ENCODE data around the gene SLC7A4. TPM values are rescaled to one million over a fixed set of nuclear protein-coding genes. Genes with fewer than 3 reads are reported as not detected.
A peak's percentile ranks its signal among the peaks of the same experiment; 100 is the strongest.

Gene SLC7A4
- total RNA-seq, 1 donor from 2014 or later = not detected

DNA sequence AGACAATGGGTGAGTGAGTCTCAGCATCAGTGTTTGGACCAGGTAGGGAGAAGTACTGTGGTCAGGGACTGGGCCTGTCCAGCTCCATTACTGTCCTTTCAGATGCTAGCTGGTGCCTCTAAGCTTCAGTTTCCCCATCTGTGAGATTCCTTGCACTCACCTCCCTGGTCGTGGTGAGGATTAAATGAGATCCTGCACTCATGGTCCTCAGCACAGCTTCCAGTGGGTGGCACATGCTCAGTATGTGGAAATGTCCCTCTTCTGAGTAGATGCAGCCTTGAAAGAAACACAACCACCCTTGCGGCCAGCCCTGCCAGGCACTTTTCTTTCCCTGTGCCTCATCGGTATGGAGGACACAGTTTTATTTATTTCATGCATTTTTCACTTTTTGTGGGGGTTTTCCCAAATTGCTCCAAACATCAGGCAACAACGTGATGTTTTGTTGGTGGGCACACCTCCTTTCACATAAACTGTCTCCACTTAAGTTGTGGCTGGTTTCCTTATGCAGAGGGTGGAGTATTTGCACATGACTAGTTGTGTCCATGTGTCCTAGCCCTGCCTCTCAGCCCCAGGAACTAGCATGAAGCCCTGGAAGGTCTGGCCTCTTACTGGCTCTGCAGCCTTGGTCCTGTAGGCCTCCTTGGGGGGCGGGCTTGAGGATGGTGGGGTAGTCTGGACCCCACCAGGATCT is 49.1 kb downstream of the SLC7A4 start:
- H3K4me3 Mint-ChIP-seq (ENCODE audit: unreplicated experiment) = peak overlapping the region; percentile 100
- peaks cover 21% of the 10 kb centered on the region for H3K36me3 Mint-ChIP-seq (ENCODE audit: unreplicated experiment)
- TF ChIP-seq, protein P1, sequence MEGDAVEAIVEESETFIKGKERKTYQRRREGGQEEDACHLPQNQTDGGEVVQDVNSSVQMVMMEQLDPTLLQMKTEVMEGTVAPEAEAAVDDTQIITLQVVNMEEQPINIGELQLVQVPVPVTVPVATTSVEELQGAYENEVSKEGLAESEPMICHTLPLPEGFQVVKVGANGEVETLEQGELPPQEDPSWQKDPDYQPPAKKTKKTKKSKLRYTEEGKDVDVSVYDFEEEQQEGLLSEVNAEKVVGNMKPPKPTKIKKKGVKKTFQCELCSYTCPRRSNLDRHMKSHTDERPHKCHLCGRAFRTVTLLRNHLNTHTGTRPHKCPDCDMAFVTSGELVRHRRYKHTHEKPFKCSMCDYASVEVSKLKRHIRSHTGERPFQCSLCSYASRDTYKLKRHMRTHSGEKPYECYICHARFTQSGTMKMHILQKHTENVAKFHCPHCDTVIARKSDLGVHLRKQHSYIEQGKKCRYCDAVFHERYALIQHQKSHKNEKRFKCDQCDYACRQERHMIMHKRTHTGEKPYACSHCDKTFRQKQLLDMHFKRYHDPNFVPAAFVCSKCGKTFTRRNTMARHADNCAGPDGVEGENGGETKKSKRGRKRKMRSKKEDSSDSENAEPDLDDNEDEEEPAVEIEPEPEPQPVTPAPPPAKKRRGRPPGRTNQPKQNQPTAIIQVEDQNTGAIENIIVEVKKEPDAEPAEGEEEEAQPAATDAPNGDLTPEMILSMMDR (IDR thresholded peaks at IDR 0.05) = no peak
- peak overlapping the region; percentile 92 for H3K27ac Mint-ChIP-seq (ENCODE audit: unreplicated experiment)
- H3K9me3 Mint-ChIP-seq (ENCODE audit: unreplicated experiment) = peaks cover 7% of the 10 kb centered on the region
- no peaks in the 10 kb centered on the region for H3K27me3 Mint-ChIP-seq (ENCODE audit: unreplicated experiment)
- no peak for DNase-seq (ENCODE audit: extremely low spot score, unreplicated experiment)
- H3K4me1 Mint-ChIP-seq (ENCODE audit: unreplicated experiment) = peaks cover 28% of the 10 kb centered on the region

DNA sequence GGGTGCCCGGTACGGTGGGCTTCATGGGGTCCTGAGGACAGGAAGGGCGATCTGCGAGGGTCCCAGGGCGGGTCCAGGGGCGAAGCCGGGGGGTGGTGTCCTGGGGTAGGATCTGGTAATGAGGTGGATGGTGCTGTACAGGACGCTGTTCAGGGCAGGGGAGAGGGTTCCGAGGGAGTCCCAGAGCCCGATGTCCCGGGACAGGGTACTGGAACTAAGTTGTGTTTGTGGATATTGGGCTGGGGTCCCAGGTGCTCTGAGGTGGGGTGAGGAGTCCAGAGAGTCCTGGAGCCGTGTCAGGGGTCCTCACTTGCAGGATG is 49.8 kb downstream of the SLC7A4 start:
- H3K4me3 Mint-ChIP-seq (ENCODE audit: unreplicated experiment) = peak overlapping the region; percentile 100
- H3K27ac Mint-ChIP-seq (ENCODE audit: unreplicated experiment) = peak overlapping the region; percentile 92
- TF ChIP-seq, protein P1 (IDR thresholded peaks at IDR 0.05) = no peak
- peaks cover 28% of the 10 kb centered on the region for H3K4me1 Mint-ChIP-seq (ENCODE audit: unreplicated experiment)
- H3K36me3 Mint-ChIP-seq (ENCODE audit: unreplicated experiment) = peaks cover 14% of the 10 kb centered on the region
- DNase-seq (ENCODE audit: extremely low spot score, unreplicated experiment) = no peak
- H3K9me3 Mint-ChIP-seq (ENCODE audit: unreplicated experiment) = peaks cover 7% of the 10 kb centered on the region
- no peaks in the 10 kb centered on the region for H3K27me3 Mint-ChIP-seq (ENCODE audit: unreplicated experiment)

DNA sequence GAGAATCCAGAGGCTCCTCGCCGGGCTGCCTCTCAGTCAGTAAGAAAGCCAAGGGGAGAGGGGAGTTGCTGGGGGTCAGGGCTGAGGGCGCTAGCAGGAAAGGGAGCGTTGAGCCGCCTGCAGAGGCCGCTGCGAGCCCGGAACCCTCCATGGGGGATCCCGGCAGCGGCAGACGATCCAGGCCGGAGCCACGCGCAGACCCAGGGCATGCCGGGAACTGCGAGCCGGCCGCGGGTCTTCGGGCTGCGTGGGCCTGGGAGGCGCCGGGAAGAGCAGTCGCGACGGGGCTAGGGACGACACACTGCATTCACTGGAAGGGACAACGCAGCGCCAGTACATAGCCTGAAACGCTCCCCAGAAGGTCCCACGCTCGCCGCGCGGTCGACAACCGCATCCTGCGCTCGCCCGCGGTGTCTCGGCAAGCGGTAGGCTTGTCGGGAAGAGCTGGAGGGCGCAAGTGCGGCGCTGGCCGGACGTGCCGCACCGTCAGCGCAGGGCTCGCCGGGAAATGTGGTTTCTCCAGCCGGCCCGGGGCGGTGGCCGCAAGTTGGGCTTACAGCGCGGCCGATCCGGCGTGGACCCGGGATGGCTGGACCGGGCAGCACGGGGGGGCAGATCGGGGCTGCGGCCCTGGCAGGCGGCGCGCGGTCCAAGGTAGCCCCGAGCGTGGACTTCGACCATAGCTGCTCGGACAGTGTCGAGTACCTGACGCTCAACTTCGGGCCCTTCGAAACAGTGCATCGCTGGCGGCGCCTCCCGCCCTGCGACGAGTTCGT is 50.4 kb downstream of the SLC7A4 start, which contains the start of gene LZTR1:
LZTR1 (plus strand) TSS at position 511 of the 776 bp plus-strand sequence; CDS start at position 586, 75 bp downstream.
- Mint-ChIP-seq H3K4me1 (ENCODE audit: unreplicated experiment) (peaks cover 28% of the 10 kb centered on the region), H3K36me3 (ENCODE audit: unreplicated experiment) (peaks cover 13% of the 10 kb centered on the region), H3K27ac (ENCODE audit: unreplicated experiment) (peak within 1 kb of the TSS; percentile 92), H3K4me3 (ENCODE audit: unreplicated experiment) (peak within 1 kb of the TSS; percentile 100), H3K27me3 (ENCODE audit: unreplicated experiment) (no peaks in the 10 kb centered on the region), H3K9me3 (ENCODE audit: unreplicated experiment) (peaks cover 7% of the 10 kb centered on the region)
- TF ChIP-seq, protein P1 (IDR thresholded peaks at IDR 0.05) = peak; percentile 60
- DNase-seq (ENCODE audit: extremely low spot score, unreplicated experiment) = peak; percentile 92

DNA sequence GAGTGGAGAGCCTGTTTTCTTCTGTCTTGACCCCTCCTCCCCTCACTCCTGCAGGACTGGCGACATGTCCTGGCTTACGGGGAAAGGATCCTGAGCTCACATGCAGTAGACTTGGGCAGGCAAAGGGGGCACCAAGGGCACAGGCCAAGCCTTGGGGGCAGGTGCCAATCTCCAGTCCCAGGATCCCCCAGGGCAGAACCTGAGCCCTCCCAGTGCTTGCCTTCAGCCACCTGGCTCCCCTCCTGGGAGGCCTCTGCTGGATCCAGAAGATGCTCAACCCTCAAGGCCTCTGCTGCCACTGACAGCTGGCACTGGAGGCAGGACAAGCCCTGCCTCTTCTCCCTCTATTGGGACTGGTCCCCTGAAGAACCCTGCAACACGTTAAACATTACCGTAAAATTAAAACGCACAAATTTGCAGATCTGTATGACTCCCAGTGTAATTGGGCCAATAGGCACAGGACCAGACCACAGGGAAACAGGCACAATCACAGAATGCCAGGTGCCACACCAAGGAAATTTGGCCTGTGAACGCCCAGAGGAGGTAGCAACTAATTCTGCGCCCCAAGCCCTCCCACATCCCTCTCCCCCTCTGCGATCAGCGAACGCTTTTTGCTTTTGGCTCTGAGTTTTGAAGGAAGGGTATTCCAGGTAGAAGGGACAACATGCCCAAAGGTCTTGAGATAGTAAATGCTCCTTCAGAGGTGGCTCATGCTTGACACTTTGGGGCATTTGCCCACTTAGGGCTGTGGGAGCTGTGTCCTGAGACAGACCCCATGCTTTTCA is 51.2 kb downstream of the SLC7A4 start:
- no peak for DNase-seq (ENCODE audit: extremely low spot score, unreplicated experiment)
- H3K4me3 Mint-ChIP-seq (ENCODE audit: unreplicated experiment) = peak overlapping the region; percentile 100
- H3K36me3 Mint-ChIP-seq (ENCODE audit: unreplicated experiment) = peaks cover 5% of the 10 kb centered on the region
- TF ChIP-seq, protein P1 (IDR thresholded peaks at IDR 0.05) = no peak
- no peaks in the 10 kb centered on the region for H3K27me3 Mint-ChIP-seq (ENCODE audit: unreplicated experiment)
- peaks cover 28% of the 10 kb centered on the region for H3K4me1 Mint-ChIP-seq (ENCODE audit: unreplicated experiment)
- peaks cover 7% of the 10 kb centered on the region for H3K9me3 Mint-ChIP-seq (ENCODE audit: unreplicated experiment)
- peak overlapping the region; percentile 92 for H3K27ac Mint-ChIP-seq (ENCODE audit: unreplicated experiment)
